Tibial artery (tissue), 4 donors: ENCODE measurements around the gene TGFB1.
A peak's percentile ranks its signal among the peaks of the same experiment; 100 is the strongest.

Experiments
- DNase-seq, 2 donors: peaks; one replicate each; pipeline ENCODE4 v3.0.0-alpha.2; 2019
- H3K27ac ChIP-seq, 2 donors: fragments of 200-600 bp; sonication (generic) in 1 of 2; 1 replicate in 1 of 2; 2 replicates in 1 of 2; pipeline ENCODE4 v1.5.1; 2018 to 2019; ENCODE audit warnings: mild to moderate bottlenecking in 1 of 2
- H3K27me3 ChIP-seq, 2 donors: fragments of 200-600 bp; sonication (generic) in 1 of 2; one replicate each; pipeline versions ENCODE4 v1.5.1 to v1.6.0; 2016 to 2019
- H3K36me3 ChIP-seq, 3 donors: fragments of 200-600 bp; sonication (generic) in 2 of 3; one replicate each; pipeline ENCODE4 v1.5.1; 2016 to 2019; ENCODE audit warnings: mild to moderate bottlenecking in 2 of 3
- H3K4me1 ChIP-seq, 4 donors: fragments of 200-600 bp; sonication (generic) in 2 of 4; 1 replicate in 3 of 4; 2 replicates in 1 of 4; pipeline ENCODE4 v1.5.1; 2016 to 2019
- H3K4me3 ChIP-seq, 2 donors: fragments of 200-600 bp; sonication (generic) in 1 of 2; 1 replicate in 1 of 2; 2 replicates in 1 of 2; pipeline ENCODE4 v1.5.1; 2018 to 2019; ENCODE audit warnings: mild to moderate bottlenecking in 2 of 2
- H3K9me3 ChIP-seq, 3 donors: fragments of 200-600 bp; sonication (generic) in 1 of 3; one replicate each; pipeline ENCODE4 v1.5.1; 2016 to 2019
- intact Hi-C: fragments of 100-400 bp; cut with DNase I; formaldehyde crosslinking; loops from one replicate; pipeline ENCODE4 v1.15.0; 2023; ENCODE audit warnings: low total_unique reads
- TF ChIP-seq, protein P1 (sequence below), 2 experiments: fragments of 200-600 bp in 1 of 2; fragments of 450-650 bp in 1 of 2; IDR thresholded peaks; one replicate each; pipeline ENCODE4 v1.5.1; 2017 to 2019; ENCODE audit warnings: antibody characterized with exemption in 2 of 2, mild to moderate bottlenecking in 1 of 2, moderate library complexity in 1 of 2

The TGFB1 gene

DNA sequence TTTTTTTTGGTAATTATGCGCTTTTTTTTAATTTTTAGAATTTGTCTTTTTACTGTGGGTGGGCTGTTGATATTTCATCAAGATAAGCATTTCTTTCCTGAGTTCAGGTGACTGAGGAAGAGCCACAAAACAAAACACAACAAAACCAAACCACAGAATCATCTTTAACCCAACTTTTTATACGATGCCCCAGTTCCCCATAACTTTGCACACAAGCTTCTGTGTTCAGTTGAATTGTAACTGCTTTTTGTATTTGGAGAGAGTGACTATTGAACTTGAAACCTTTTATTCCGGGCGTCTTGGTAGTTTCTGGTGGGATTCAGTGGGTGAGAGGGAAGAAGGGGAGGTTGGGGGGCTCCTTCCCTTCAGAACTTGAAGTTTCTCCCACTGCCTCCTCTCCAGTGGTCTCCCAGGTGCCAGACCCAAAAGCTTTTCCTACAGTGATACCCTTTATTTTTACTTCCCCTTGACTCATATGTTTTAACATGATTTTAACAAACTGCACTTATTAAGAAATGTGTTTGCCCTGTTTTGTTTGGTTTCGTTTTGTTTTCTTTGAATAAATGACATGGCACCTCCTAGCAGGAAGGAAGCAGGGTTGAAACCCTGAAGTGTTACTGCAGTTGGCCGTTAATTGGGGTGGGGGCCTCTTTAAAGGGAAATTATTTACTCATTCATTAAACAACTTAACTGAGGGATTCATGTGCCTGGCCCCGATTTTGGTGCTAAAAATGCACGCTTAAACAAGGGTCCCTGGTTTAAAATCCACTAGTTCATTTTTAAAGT, 46.4 kb downstream of the TGFB1 start:
- no peaks in the 10 kb centered on the region for H3K9me3 ChIP-seq
- no peak for DNase-seq
- H3K36me3 ChIP-seq: peaks cover 46 to 58% (median 55%) of the 10 kb centered on the region in 3 donors
- H3K27ac ChIP-seq: peak overlapping the region; percentile 88 to 91
- no peaks in the 10 kb centered on the region for H3K27me3 ChIP-seq
- intact Hi-C loops: loop anchor here (5.0 kb wide), 1 partner anchor 45 kb away; the partner anchor contains the start of gene HNRNPUL1
- no peak overlapping the region for H3K4me3 ChIP-seq
- TF ChIP-seq, protein P1, sequence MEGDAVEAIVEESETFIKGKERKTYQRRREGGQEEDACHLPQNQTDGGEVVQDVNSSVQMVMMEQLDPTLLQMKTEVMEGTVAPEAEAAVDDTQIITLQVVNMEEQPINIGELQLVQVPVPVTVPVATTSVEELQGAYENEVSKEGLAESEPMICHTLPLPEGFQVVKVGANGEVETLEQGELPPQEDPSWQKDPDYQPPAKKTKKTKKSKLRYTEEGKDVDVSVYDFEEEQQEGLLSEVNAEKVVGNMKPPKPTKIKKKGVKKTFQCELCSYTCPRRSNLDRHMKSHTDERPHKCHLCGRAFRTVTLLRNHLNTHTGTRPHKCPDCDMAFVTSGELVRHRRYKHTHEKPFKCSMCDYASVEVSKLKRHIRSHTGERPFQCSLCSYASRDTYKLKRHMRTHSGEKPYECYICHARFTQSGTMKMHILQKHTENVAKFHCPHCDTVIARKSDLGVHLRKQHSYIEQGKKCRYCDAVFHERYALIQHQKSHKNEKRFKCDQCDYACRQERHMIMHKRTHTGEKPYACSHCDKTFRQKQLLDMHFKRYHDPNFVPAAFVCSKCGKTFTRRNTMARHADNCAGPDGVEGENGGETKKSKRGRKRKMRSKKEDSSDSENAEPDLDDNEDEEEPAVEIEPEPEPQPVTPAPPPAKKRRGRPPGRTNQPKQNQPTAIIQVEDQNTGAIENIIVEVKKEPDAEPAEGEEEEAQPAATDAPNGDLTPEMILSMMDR (IDR thresholded peaks at IDR 0.05): no peak
- peaks cover 4 to 34% (median 27%) of the 10 kb centered on the region in 4 donors for H3K4me1 ChIP-seq

DNA sequence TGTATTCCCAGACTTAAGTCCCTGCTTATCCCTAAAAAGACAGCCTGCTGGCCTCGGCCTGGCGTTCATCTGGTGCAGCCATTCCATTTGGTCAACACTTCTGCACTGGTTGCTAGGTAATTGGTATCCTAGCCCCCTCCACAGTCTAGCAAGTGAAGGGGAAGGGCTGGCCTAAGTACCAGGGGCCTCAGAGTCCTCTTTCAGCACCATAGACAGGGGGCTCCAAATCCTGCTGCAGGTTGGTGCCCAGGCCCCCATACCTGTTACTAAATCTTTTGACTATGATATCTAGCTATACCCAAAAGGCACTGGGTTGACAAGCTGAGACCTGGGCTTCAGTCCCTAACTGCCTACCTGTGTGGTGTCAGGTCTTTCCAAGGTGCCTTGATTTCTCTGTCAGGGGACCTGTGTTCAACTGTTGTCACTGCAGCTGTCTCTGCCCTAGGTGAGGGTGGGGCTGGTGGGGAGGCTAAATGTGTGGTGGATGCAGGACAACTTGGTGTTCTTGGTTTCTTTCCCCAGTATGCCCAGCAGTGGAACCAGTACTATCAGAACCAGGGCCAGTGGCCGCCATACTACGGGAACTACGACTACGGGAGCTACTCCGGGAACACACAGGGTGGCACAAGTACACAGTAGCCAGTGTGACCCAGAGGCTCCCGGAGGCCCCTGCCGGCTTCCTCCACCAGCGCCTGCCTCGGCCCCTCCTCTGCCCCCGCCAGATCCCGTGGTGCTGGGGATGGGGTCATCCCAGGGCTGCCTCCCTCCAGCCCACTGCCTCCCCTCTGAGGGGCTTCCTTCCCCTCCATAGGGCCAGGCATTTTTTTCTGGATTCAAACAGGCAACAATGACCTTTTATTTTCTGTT, 47.6 kb downstream of the TGFB1 start:
- DNase-seq: no peak
- H3K36me3 ChIP-seq: peaks cover 46 to 67% (median 61%) of the 10 kb centered on the region in 3 donors
- H3K4me3 ChIP-seq: no peak overlapping the region
- intact Hi-C loops: loop anchor here (5.0 kb wide), 1 partner anchor 44 kb away; the partner anchor contains the start of gene HNRNPUL1
- no peaks in the 10 kb centered on the region for H3K27me3 ChIP-seq
- TF ChIP-seq, protein P1 (IDR thresholded peaks at IDR 0.05): no peak
- H3K9me3 ChIP-seq: no peaks in the 10 kb centered on the region
- H3K4me1 ChIP-seq: peaks cover 4 to 26% (median 21%) of the 10 kb centered on the region in 4 donors
- H3K27ac ChIP-seq: peak overlapping the region; percentile 17 to 21

DNA sequence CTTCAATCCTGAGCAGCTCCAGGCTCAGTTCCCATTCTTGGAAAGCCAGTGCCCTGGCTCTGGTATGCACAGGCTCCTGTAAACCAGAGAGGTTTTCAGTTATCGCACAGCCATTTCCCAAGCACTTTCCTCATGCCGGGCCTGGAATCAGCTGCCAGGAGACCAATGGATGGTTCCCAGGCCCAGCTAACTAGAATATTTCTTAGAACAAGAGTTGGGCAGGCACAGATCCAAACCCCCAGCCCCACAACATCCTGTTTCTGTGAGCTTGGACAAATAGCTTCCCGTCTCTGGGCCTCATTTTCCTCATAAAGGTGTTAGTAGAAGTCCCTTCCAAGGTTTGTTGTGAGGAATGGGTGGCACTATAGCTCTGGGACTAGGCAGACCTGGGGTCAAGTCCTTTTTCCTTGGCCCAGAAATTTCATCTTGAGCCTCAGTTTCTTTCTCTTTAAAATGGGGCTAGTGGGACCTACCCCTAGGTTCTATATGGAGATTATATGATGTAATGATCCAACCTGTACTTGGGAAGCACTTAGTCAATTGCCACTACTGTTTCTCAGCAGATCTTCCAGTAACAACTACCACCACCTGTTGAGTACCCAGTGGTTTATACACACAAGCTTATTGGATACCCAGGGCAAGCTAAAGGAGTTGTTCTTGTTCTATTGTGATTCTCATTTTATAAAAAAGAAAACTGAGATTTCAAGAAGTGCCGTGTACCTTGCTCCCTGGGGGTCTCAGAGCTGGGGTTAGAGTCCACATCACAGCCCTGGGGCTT, 48.8 kb downstream of the TGFB1 start:
- H3K9me3 ChIP-seq: no peaks in the 10 kb centered on the region
- H3K4me3 ChIP-seq: no peak overlapping the region
- TF ChIP-seq, protein P1 (IDR thresholded peaks at IDR 0.05): no peak
- H3K27me3 ChIP-seq: no peaks in the 10 kb centered on the region
- intact Hi-C loops: loop anchor here (5.0 kb wide), 1 partner anchor 43 kb away; the partner anchor contains the start of gene HNRNPUL1
- peaks cover 4 to 33% (median 25%) of the 10 kb centered on the region in 4 donors for H3K4me1 ChIP-seq
- no peak for DNase-seq
- H3K27ac ChIP-seq: peak overlapping the region in 1 of 2 donors; percentile 1
- peaks cover 46 to 77% (median 71%) of the 10 kb centered on the region in 3 donors for H3K36me3 ChIP-seq

DNA sequence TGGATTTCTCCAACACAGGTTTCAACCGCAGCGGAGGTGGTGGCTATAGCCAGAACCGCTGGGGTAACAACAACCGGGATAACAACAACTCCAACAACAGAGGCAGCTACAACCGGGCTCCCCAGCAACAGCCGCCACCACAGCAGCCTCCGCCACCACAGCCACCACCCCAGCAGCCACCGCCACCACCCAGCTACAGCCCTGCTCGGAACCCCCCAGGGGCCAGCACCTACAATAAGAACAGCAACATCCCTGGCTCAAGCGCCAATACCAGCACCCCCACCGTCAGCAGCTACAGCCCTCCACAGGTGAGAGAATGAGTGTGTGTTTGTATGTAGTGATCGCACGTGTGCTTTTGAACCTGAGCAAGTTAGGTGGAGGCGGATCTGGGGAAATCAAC, 49.8 kb downstream of the TGFB1 start:
- TF ChIP-seq, protein P1 (IDR thresholded peaks at IDR 0.05): no peak
- intact Hi-C loops: no loop called here
- Histone ChIP-seq H3K36me3 (peaks cover 46 to 77% (median 71%) of the 10 kb centered on the region in 3 donors), H3K27ac (peak overlapping the region in 1 of 2 donors; percentile 19), H3K9me3 (no peaks in the 10 kb centered on the region), H3K4me1 (peaks cover 0 to 37% (median 31%) of the 10 kb centered on the region in 4 donors), H3K4me3 (no peak overlapping the region), H3K27me3 (no peaks in the 10 kb centered on the region)
- DNase-seq: no peak
